H1 (cell line): ENCODE data around the gene HS6ST2. TPM values are rescaled to one million over a fixed set of nuclear protein-coding genes. Genes with fewer than 3 reads are reported as not detected.

ENCODE experiments used
- CTCF ChIA-PET: fragments of 300-600 bp; sonication (Branson Sonifier 250); formaldehyde crosslinking; loops from one replicate; lab custom pipeline; 2021; ENCODE audit not compliant: partially characterized antibody; lab: Charles Lee
- POLR2A ChIA-PET: fragments of 300-600 bp; sonication (Branson Sonifier 250); formaldehyde crosslinking; loops from one replicate; lab custom pipeline; 2021; ENCODE audit warnings: inconsistent platforms; ENCODE audit not compliant: partially characterized antibody; lab: Charles Lee
- DNase-seq, 2 experiments: peaks; one replicate each; pipeline versions ENCODE4 v3.0.0 to v3.0.0-alpha.2; 2010 to 2022; ENCODE audit warnings: low spot score in 2 of 2, low read depth in 1 of 2, mixed read lengths in 1 of 2
- FAIRE-seq: peaks from 2 replicates; lab custom pipeline; 2011; peaks lifted over from hg19 to GRCh38; lab: Jason Lieb, UNC
- H2AFZ ChIP-seq: 2 replicates; pipeline ENCODE4 v1.8.1; 2012; ENCODE audit warnings: low read length, inconsistent platforms
- H2AK5ac ChIP-seq: 2 replicates; pipeline ENCODE4 v1.6.1; 2013; ENCODE audit warnings: low read depth, low read length
- H2BK120ac ChIP-seq: replicated peaks from 2 replicates; pipeline ENCODE3; 2013; ENCODE audit warnings: low read depth, low read length, inconsistent platforms
- H2BK12ac ChIP-seq: 2 replicates; pipeline ENCODE4 v1.6.1; 2013; ENCODE audit warnings: low read depth, low read length
- H2BK15ac ChIP-seq: 2 replicates; pipeline ENCODE4 v1.6.1; 2013; ENCODE audit warnings: low read length
- H2BK20ac ChIP-seq: 2 replicates; pipeline ENCODE4 v1.6.1; 2013; ENCODE audit warnings: low read length
- H2BK5ac ChIP-seq: 2 replicates; pipeline ENCODE4 v1.6.1; 2013; ENCODE audit warnings: low read depth, low read length
- H3K14ac ChIP-seq: 2 replicates; pipeline ENCODE4 v1.6.1; 2013; ENCODE audit warnings: inconsistent platforms; ENCODE audit not compliant: insufficient read length
- H3K18ac ChIP-seq: 2 replicates; pipeline ENCODE4 v1.6.1; 2013; ENCODE audit warnings: low read length; ENCODE audit errors: extremely low read depth
- H3K23ac ChIP-seq: 2 replicates; pipeline ENCODE4 v1.6.1; 2013; ENCODE audit warnings: inconsistent platforms; ENCODE audit not compliant: insufficient read length
- H3K23me2 ChIP-seq: 2 replicates; pipeline ENCODE4 v1.6.1; 2013; ENCODE audit warnings: low read depth, low read length
- H3K27ac ChIP-seq: 2 replicates; pipeline ENCODE4 v1.6.1; 2011; ENCODE audit warnings: low read depth, low read length, inconsistent platforms
- H3K27me3 ChIP-seq, 4 experiments: replicated peaks in 1 of 4; 1 replicate in 1 of 4; 2 replicates in 3 of 4; pipeline versions ENCODE4 v1.6.1 to v1.8.1; 2011 to 2013; ENCODE audit warnings: low read length in 3 of 4, mild to moderate bottlenecking in 3 of 4, inconsistent platforms in 2 of 4, mixed read lengths in 2 of 4, moderate library complexity in 1 of 4; ENCODE audit not compliant: control insufficient read depth in 3 of 4, insufficient read depth in 3 of 4; ENCODE audit errors: extremely low read depth in 1 of 4
- H3K36me3 ChIP-seq, 4 experiments: 2 replicates each; pipeline versions ENCODE4 v1.6.1 to v1.8.1; 2011 to 2013; ENCODE audit warnings: mild to moderate bottlenecking in 4 of 4, low read length in 3 of 4, moderate library complexity in 2 of 4, control low read depth in 1 of 4, inconsistent platforms in 1 of 4; ENCODE audit not compliant: insufficient read depth in 4 of 4, control insufficient read depth in 2 of 4
- H3K4ac ChIP-seq: replicated peaks from 2 replicates; pipeline ENCODE3; 2013; ENCODE audit warnings: low read length, low read depth, mixed read lengths, inconsistent platforms; ENCODE audit not compliant: insufficient read length
- H3K4me1 ChIP-seq, 4 experiments: replicated peaks in 1 of 4; 1 replicate in 1 of 4; 2 replicates in 3 of 4; pipeline versions ENCODE4 v1.6.1 to v1.8.1; 2011 to 2013; ENCODE audit warnings: low read length in 3 of 4, inconsistent platforms in 2 of 4, mixed read lengths in 1 of 4; ENCODE audit not compliant: insufficient read depth in 4 of 4, control insufficient read depth in 3 of 4
- H3K4me2 ChIP-seq, 2 experiments: 2 replicates each; pipeline versions ENCODE4 v1.6.1 to v1.8.1; 2011 to 2013; ENCODE audit warnings: low read depth in 2 of 2, low read length in 2 of 2, control low read depth in 1 of 2, inconsistent platforms in 1 of 2, mild to moderate bottlenecking in 1 of 2; ENCODE audit not compliant: insufficient read depth in 1 of 2
- H3K4me3 ChIP-seq, 4 experiments: fragments of 200-600, 300-600 bp in 1 of 4; sonication (generic), shearing (Covaris generic), sonication (Bioruptor Twin) in 1 of 4; 2 replicates each; pipeline versions ENCODE4 v1.5.1 to v1.8.1; 2011 to 2016; ENCODE audit warnings: low read length in 4 of 4, low read depth in 3 of 4, control low read depth in 2 of 4, inconsistent platforms in 2 of 4, mild to moderate bottlenecking in 2 of 4, mixed read lengths in 1 of 4, moderate library complexity in 1 of 4; ENCODE audit not compliant: insufficient read depth in 2 of 4; ENCODE audit errors: extremely low read depth in 1 of 4
- H3K56ac ChIP-seq: replicated peaks from 2 replicates; pipeline ENCODE3; 2013; ENCODE audit warnings: low read depth, mild to moderate bottlenecking, mixed read lengths, low read length, inconsistent platforms; ENCODE audit not compliant: insufficient read length
- H3K79me1 ChIP-seq: 2 replicates; pipeline ENCODE4 v1.6.1; 2013; ENCODE audit warnings: low read depth, low read length, control low read depth
- H3K79me2 ChIP-seq, 2 experiments: 2 replicates each; pipeline versions ENCODE4 v1.6.1 to v1.8.1; 2012 to 2013; ENCODE audit warnings: low read length in 2 of 2, mild to moderate bottlenecking in 2 of 2, inconsistent platforms in 1 of 2; ENCODE audit not compliant: insufficient read depth in 2 of 2, control insufficient read depth in 1 of 2
- H3K9ac ChIP-seq, 4 experiments: replicated peaks in 1 of 4; 1 replicate in 1 of 4; 2 replicates in 3 of 4; pipeline versions ENCODE4 v1.6.1 to v1.8.1; 2011 to 2013; ENCODE audit warnings: low read depth in 3 of 4, low read length in 3 of 4, control low read depth in 2 of 4, mild to moderate bottlenecking in 2 of 4, moderate library complexity in 2 of 4, inconsistent platforms in 1 of 4; ENCODE audit errors: extremely low read depth in 1 of 4
- H3K9me3 ChIP-seq, 2 experiments: 2 replicates each; pipeline versions ENCODE4 v1.6.1 to v1.8.1; 2012 to 2013; ENCODE audit warnings: mild to moderate bottlenecking in 2 of 2, moderate library complexity in 2 of 2, control low read depth in 1 of 2, inconsistent platforms in 1 of 2, low read depth in 1 of 2, low read length in 1 of 2, mixed read lengths in 1 of 2; ENCODE audit not compliant: insufficient read depth in 2 of 2
- H4K20me1 ChIP-seq, 2 experiments: replicated peaks in 1 of 2; 2 replicates each; pipeline versions ENCODE3 to v1.8.1; 2011 to 2013; ENCODE audit warnings: inconsistent platforms in 2 of 2, low read length in 2 of 2, mild to moderate bottlenecking in 1 of 2; ENCODE audit not compliant: insufficient read depth in 2 of 2, control insufficient read depth in 1 of 2
- H4K5ac ChIP-seq: 2 replicates; pipeline ENCODE4 v1.6.1; 2013; ENCODE audit warnings: low read length, low read depth, mixed read lengths, inconsistent platforms; ENCODE audit not compliant: insufficient read length
- H4K8ac ChIP-seq: 2 replicates; pipeline ENCODE4 v1.8.0; 2013; ENCODE audit warnings: mild to moderate bottlenecking, moderate library complexity, low read length, inconsistent platforms; ENCODE audit not compliant: insufficient read depth; ENCODE audit errors: extremely low read depth
- H4K91ac ChIP-seq: replicated peaks from 2 replicates; pipeline ENCODE3; 2013; ENCODE audit warnings: low read length, mixed read lengths, inconsistent platforms; ENCODE audit not compliant: insufficient read length
- CBX5 ChIP-seq: fragments of 300-800, 300-1000 bp; sonication (generic); IDR thresholded peaks from 2 replicates; pipeline ENCODE4 v1.7.1; 2016; ENCODE audit warnings: antibody characterized with exemption, low read length, low read depth
- CEBPB ChIP-seq: IDR thresholded peaks from 2 replicates; pipeline ENCODE4 v1.6.1; 2012; ENCODE audit warnings: low read depth, low read length
- CTCF ChIP-seq, 3 experiments: IDR thresholded peaks; 1 replicate in 2 of 3; 2 replicates in 1 of 3; pipeline versions ENCODE4 v1.5.1 to v1.6.1; 2011; ENCODE audit warnings: low read length in 3 of 3, mild to moderate bottlenecking in 3 of 3, inconsistent platforms in 2 of 3, low read depth in 1 of 3, moderate library complexity in 1 of 3; ENCODE audit not compliant: insufficient read depth in 1 of 3; ENCODE audit errors: control extremely low read depth in 1 of 3
- RNF2 ChIP-seq: fragments of 200-900, 300-1000 bp; sonication (generic); IDR thresholded peaks from 2 replicates; pipeline ENCODE4 v1.7.1; 2016; ENCODE audit warnings: borderline replicate concordance, low read depth, mild to moderate bottlenecking, antibody characterized with exemption, low read length; ENCODE audit not compliant: poor library complexity, severe bottlenecking; ENCODE audit errors: missing control alignments
- SIN3A ChIP-seq, 2 experiments: IDR thresholded peaks in 1 of 2; conservative IDR thresholded peaks in 1 of 2; 2 replicates each; pipeline ENCODE4 v1.6.1; 2011 to 2012; ENCODE audit warnings: low read length in 2 of 2, improper control_type of control experiment in 1 of 2, low read depth in 1 of 2, mild to moderate bottlenecking in 1 of 2
- SIX5 ChIP-seq: IDR thresholded peaks from 2 replicates; pipeline ENCODE4 v1.6.1; 2011; ENCODE audit warnings: mild to moderate bottlenecking, low read depth, low read length
- SP2 ChIP-seq: IDR thresholded peaks from 2 replicates; pipeline ENCODE4 v1.6.1; 2012; ENCODE audit warnings: mild to moderate bottlenecking, low read length, inconsistent platforms
- SP4 ChIP-seq: IDR thresholded peaks from 2 replicates; pipeline ENCODE4 v1.6.1; 2012; ENCODE audit warnings: low read length, inconsistent platforms
- SRF ChIP-seq: IDR thresholded peaks from 2 replicates; pipeline ENCODE4 v1.6.1; 2011; ENCODE audit warnings: mild to moderate bottlenecking, low read depth, low read length, moderate library complexity
- TBP ChIP-seq: IDR thresholded peaks from 2 replicates; pipeline ENCODE4 v1.6.1; 2011; ENCODE audit warnings: low read depth, low read length, improper control_type of control experiment
- USF2 ChIP-seq: IDR thresholded peaks from 2 replicates; pipeline ENCODE4 v1.6.1; 2011; ENCODE audit warnings: low read length, improper control_type of control experiment
- WGBS, 2 experiments: shearing (Covaris generic) in 1 of 2; methylation state at CpG; one replicate each; pipeline versions ENCODE4 v1.1.6 to v1.1.7; 2013 to 2015; ENCODE audit warnings: low lambda C conversion rate in 2 of 2, mixed read lengths in 2 of 2, inconsistent platforms in 1 of 2, low coverage in 1 of 2, missing lambda C conversion rate in 1 of 2; ENCODE audit not compliant: insufficient replicate concordance in 2 of 2, insufficient coverage in 1 of 2, insufficient read length in 1 of 2; ENCODE audit errors: extremely low coverage in 1 of 2, missing lambda C conversion rate in 1 of 2; 5-methylcytosine and 5-hydroxymethylcytosine counted together
- polyA plus RNA-seq, 7 experiments: library from polyadenylated mRNA; depleted of rRNA in 3 of 7; stranded (reverse) in 5 of 7; unstranded in 2 of 7; fragments of >200 nt in 5 of 7; fragments of 200-250 nt in 2 of 7; gene quantifications; 1 replicate in 5 of 7; 2 replicates in 1 of 7; 4 replicates in 1 of 7; pipeline versions ENCODE4 v1.2.1 to v1.2.3, GENCODE V29; 2011 to 2013; ENCODE audit warnings: missing spikeins in 2 of 7, mixed read lengths in 2 of 7
- total RNA-seq: library from RNA; stranded (reverse); fragmentation: NEBNext Ultra II Directional; extraction: Animal tissue kit (Norgen Biotek cat#: 25700); gene quantifications from 2 replicates; pipeline ENCODE4 v1.2.1, GENCODE V29; 2021

HS6ST2 gene
- total and polyA plus RNA-seq, 2 of the 8 experiments (the other 6 are each of a cell fraction or from before 2014, with no cell fraction given) = 3.9 TPM

- Histone ChIP-seq H2AK5ac (no peak overlapping the region), H3K27me3 (no peaks in the 10 kb centered on the region), H4K8ac (no peak overlapping the region), H4K5ac (no peak overlapping the region), H2BK20ac (no peak overlapping the region), H3K23ac (no peak overlapping the region), H3K18ac (no peak overlapping the region), H2BK120ac (no peak overlapping the region), H3K27ac (no peak overlapping the region), H4K20me1 (no peaks in the 10 kb centered on the region), H2BK5ac (no peak overlapping the region), H3K9ac (no peak overlapping the region), H3K4me1 (no peaks in the 10 kb centered on the region), H4K91ac (no peak overlapping the region), H2AFZ (no peak overlapping the region), H3K23me2 (no peaks in the 10 kb centered on the region), H3K79me2 (no peaks in the 10 kb centered on the region), H3K4ac (no peak overlapping the region), H3K4me2 (no peak overlapping the region), H3K56ac (no peak overlapping the region), H2BK12ac (no peak overlapping the region), H2BK15ac (no peak overlapping the region), H3K36me3 (no peaks in the 10 kb centered on the region), H3K14ac (no peak overlapping the region), H3K79me1 (no peaks in the 10 kb centered on the region), H3K4me3 (no peak overlapping the region), H3K9me3 (no peaks in the 10 kb centered on the region)
- no peak for DNase-seq
- CTCF ChIA-PET = no interaction called here
- FAIRE-seq = no peak
- 100% methylated on average over 2 of the region's 2 CpGs; no CpG with 5 or more reads in 1 of the 2 experiments for WGBS, 2 experiments
- POLR2A ChIA-PET = no interaction called here
- TF ChIP-seq SIN3A (conservative IDR thresholded peaks at IDR 0.05 in 1 of 2, IDR thresholded peaks at IDR 0.05 in 1 of 2; ENCODE audit: low read depth in 1 of 2, low read length in 2 of 2) (no peak), TBP (no peak), CBX5 (no peak), CTCF (IDR thresholded peaks at IDR 0.05; ENCODE audit: control extremely low read depth in 1 of 3, insufficient read depth in 1 of 3, low read depth in 1 of 3, low read length in 3 of 3) (no peak), USF2 (no peak), RNF2 (no peak), CEBPB (no peak), SP2 (no peak), SP4 (no peak), SIX5 (no peak), SRF (no peak)
Measured at GRCh38 chrX:132790329-132790728, 168.1 kb downstream of the HS6ST2 start.
